Measurements from ENCODE around the gene UTS2B.

UTS2B gene

GRCh38 chr3:191324936-191325335, 5.4 kb downstream of the UTS2B start:
- Histone ChIP-seq H3K9me3 (no peaks in the 10 kb centered on the region), H3K27ac (no peak overlapping the region), H3K4me3 (ENCODE audit: low read depth in 1 of 2, low read length in 1 of 2) (no peak overlapping the region), H3K4me1 (ENCODE audit: control insufficient read depth in 1 of 2, insufficient read depth in 1 of 2, low read depth in 1 of 2, low read length in 1 of 2) (no peaks in the 10 kb centered on the region), H3K27me3 (peaks cover 30% of the 10 kb centered on the region), H3K36me3 (no peaks in the 10 kb centered on the region)
- TF ChIP-seq, protein P1, sequence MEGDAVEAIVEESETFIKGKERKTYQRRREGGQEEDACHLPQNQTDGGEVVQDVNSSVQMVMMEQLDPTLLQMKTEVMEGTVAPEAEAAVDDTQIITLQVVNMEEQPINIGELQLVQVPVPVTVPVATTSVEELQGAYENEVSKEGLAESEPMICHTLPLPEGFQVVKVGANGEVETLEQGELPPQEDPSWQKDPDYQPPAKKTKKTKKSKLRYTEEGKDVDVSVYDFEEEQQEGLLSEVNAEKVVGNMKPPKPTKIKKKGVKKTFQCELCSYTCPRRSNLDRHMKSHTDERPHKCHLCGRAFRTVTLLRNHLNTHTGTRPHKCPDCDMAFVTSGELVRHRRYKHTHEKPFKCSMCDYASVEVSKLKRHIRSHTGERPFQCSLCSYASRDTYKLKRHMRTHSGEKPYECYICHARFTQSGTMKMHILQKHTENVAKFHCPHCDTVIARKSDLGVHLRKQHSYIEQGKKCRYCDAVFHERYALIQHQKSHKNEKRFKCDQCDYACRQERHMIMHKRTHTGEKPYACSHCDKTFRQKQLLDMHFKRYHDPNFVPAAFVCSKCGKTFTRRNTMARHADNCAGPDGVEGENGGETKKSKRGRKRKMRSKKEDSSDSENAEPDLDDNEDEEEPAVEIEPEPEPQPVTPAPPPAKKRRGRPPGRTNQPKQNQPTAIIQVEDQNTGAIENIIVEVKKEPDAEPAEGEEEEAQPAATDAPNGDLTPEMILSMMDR (IDR thresholded peaks at IDR 0.05): no peak

DNA sequence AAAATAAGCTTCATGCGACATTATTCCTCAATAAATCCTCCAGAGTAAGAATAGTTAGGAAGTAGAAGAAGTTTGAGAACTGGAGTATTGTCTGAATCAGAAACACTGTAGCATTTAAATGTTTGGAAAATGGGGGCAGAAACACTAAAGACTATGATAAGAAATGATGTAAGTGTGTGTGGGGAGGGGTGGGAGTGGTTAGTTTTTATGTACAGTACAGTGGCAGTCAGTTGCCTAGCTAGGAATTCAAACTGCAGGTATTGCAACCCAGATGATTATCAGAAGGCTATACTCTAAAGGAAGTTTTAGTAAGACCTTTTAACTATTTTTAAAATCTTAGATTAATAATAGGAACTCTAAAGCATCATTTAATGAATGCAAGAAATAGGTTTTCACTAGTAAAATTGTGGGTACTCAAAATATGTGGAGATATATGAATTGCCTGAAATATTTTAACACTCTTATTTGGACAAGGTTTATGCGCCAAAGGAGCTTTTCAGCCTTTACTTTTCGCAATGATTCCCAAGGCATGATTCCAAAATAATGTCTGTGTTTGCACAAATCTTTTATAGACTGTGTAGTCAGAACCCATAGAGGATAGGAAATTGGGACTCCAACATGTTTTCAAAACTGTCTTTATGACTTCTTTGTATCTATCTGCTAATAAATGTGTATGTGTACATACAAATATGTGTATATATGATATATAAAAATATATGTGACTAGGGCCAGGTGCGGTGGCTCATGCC, 9.1 kb downstream of the UTS2B start:
- Histone ChIP-seq H3K27me3 (no peaks in the 10 kb centered on the region), H3K4me3 (ENCODE audit: low read depth in 1 of 2, low read length in 1 of 2) (no peak overlapping the region), H3K9me3 (no peaks in the 10 kb centered on the region), H3K36me3 (no peaks in the 10 kb centered on the region), H3K27ac (no peak overlapping the region), H3K4me1 (ENCODE audit: control insufficient read depth in 1 of 2, insufficient read depth in 1 of 2, low read depth in 1 of 2, low read length in 1 of 2) (no peaks in the 10 kb centered on the region)
- TF ChIP-seq, protein P1 (IDR thresholded peaks at IDR 0.05): no peak

- no peak overlapping the region for H3K27ac ChIP-seq
- H3K4me3 ChIP-seq (ENCODE audit: low read depth in 1 of 2, low read length in 1 of 2): no peak overlapping the region
- H3K36me3 ChIP-seq: no peaks in the 10 kb centered on the region
- H3K27me3 ChIP-seq: no peaks in the 10 kb centered on the region
- TF ChIP-seq, protein P1 (IDR thresholded peaks at IDR 0.05): no peak
- H3K4me1 ChIP-seq (ENCODE audit: control insufficient read depth in 1 of 2, insufficient read depth in 1 of 2, low read depth in 1 of 2, low read length in 1 of 2): no peaks in the 10 kb centered on the region
- H3K9me3 ChIP-seq: no peaks in the 10 kb centered on the region
Observed at GRCh38 chr3:191320316-191320715, 10.0 kb downstream of the UTS2B start.

DNA sequence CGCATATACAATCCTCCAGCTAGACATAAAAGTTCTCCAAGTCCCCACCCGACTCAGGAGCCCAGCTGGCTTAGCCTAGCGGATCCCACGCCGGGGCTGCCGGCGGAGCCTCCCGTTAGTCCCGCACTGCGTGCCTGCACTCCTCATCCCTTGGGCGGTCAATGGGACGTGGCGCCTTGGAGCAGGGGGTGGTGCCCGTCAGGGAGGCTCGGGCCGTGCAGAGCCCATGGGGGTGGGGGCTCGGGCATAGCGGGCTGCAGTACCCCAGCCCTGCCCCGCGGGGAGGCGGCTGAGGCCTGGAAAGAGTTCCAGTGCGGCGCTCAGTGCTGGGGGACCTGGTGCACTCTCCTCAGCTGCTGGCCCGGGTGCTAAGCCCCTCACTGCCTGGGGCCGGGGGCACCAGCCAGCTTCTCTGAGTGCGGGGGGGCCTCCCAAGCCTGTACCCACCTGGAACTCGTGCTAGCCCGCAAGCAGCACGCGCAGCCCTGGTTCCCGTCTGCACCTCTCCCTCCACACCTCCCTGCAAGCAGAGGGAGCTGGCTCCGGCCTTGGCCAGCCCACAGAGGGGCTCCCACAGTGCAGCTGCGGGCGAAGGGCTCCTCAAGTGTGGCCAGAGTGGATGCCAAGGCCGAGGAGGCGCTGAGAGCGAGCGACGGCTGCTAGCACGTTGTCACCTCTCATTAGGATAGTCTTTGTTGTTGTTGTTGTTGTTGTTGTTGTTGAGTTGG, 13.3 kb downstream of the UTS2B start:
- H3K27ac ChIP-seq: no peak overlapping the region
- TF ChIP-seq, protein P1 (IDR thresholded peaks at IDR 0.05): no peak
- no peaks in the 10 kb centered on the region for H3K9me3 ChIP-seq
- H3K27me3 ChIP-seq: no peaks in the 10 kb centered on the region
- H3K4me1 ChIP-seq (ENCODE audit: control insufficient read depth in 1 of 2, insufficient read depth in 1 of 2, low read depth in 1 of 2, low read length in 1 of 2): no peaks in the 10 kb centered on the region
- no peak overlapping the region for H3K4me3 ChIP-seq (ENCODE audit: low read depth in 1 of 2, low read length in 1 of 2)
- H3K36me3 ChIP-seq: no peaks in the 10 kb centered on the region

DNA sequence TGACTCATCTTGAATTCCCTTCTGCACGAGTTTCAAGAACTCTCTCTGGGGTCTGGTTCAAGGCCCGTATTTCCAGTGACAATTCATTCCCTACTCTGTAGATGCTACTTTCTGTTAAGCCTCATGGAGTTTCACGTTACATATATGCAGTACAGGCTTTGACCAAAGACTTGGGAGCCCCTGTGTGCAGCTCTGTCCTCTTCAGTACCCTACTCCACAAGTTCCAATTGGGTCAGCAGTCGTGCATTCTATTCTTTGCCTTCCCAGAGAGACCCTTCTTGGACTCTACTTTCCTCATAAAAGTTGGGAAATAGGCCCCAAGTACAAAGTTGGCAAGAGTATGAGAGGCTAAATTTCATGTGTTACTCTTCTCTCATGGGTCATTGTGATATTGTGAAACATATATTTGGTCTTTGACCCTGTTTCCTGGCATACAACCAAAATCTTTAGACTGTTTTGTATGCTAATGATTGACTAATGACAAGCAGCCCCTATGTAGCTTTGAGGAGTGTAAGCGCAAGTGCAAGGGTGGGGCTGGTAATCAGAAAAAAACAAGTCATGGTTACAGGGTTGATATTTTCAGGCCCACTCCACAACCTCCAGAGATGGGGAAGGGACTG, 16.1 kb downstream of the UTS2B start:
- no peaks in the 10 kb centered on the region for H3K4me1 ChIP-seq (ENCODE audit: control insufficient read depth in 1 of 2, insufficient read depth in 1 of 2, low read depth in 1 of 2, low read length in 1 of 2)
- no peaks in the 10 kb centered on the region for H3K9me3 ChIP-seq
- no peaks in the 10 kb centered on the region for H3K36me3 ChIP-seq
- H3K27ac ChIP-seq: no peak overlapping the region
- TF ChIP-seq, protein P1 (IDR thresholded peaks at IDR 0.05): no peak
- no peak overlapping the region for H3K4me3 ChIP-seq (ENCODE audit: low read depth in 1 of 2, low read length in 1 of 2)
- H3K27me3 ChIP-seq: no peaks in the 10 kb centered on the region

Data from neutrophil (primary cell).